Measurements from ENCODE around the gene THOC5. TPM values are rescaled to one million over a fixed set of nuclear protein-coding genes. Genes with fewer than 3 reads are reported as not detected.

THOC5 gene
- total RNA-seq, 1 donor from 2014 or later: 80.3 TPM

DNA sequence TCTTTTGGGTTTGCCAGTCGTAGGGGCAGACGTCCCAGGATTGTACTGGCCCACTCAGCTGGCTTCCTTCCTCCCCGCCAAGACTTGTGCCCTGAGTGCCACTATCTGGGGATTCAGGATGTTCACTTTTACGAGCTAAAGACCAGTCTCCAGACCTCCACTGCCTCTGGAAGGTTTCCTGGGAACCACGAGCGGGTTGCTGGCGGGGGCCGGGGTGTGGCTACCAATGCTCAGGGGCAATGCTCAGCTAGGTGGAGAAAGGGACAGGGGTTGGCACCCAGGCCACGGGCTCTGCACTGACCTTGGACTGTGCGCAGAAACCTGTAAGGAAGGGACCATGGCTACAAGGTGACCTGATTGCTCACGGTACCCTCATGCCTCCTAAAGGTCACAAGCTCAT is 71.3 kb downstream of the THOC5 start:
- Mint-ChIP-seq H3K4me3 (ENCODE audit: low read depth) (no peak overlapping the region), H3K27ac (no peak overlapping the region), H3K27me3 (peaks cover 45% of the 10 kb centered on the region), H3K36me3 (ENCODE audit: insufficient read depth) (peaks cover 2% of the 10 kb centered on the region), H3K9me3 (ENCODE audit: low read depth) (peaks cover 3% of the 10 kb centered on the region), H3K4me1 (ENCODE audit: low read depth) (peaks cover 13% of the 10 kb centered on the region)
- TF ChIP-seq, protein P1, sequence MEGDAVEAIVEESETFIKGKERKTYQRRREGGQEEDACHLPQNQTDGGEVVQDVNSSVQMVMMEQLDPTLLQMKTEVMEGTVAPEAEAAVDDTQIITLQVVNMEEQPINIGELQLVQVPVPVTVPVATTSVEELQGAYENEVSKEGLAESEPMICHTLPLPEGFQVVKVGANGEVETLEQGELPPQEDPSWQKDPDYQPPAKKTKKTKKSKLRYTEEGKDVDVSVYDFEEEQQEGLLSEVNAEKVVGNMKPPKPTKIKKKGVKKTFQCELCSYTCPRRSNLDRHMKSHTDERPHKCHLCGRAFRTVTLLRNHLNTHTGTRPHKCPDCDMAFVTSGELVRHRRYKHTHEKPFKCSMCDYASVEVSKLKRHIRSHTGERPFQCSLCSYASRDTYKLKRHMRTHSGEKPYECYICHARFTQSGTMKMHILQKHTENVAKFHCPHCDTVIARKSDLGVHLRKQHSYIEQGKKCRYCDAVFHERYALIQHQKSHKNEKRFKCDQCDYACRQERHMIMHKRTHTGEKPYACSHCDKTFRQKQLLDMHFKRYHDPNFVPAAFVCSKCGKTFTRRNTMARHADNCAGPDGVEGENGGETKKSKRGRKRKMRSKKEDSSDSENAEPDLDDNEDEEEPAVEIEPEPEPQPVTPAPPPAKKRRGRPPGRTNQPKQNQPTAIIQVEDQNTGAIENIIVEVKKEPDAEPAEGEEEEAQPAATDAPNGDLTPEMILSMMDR (IDR thresholded peaks at IDR 0.05; ENCODE audit: unreplicated experiment): no peak
- DNase-seq (ENCODE audit: low spot score, unreplicated experiment): no peak

DNA sequence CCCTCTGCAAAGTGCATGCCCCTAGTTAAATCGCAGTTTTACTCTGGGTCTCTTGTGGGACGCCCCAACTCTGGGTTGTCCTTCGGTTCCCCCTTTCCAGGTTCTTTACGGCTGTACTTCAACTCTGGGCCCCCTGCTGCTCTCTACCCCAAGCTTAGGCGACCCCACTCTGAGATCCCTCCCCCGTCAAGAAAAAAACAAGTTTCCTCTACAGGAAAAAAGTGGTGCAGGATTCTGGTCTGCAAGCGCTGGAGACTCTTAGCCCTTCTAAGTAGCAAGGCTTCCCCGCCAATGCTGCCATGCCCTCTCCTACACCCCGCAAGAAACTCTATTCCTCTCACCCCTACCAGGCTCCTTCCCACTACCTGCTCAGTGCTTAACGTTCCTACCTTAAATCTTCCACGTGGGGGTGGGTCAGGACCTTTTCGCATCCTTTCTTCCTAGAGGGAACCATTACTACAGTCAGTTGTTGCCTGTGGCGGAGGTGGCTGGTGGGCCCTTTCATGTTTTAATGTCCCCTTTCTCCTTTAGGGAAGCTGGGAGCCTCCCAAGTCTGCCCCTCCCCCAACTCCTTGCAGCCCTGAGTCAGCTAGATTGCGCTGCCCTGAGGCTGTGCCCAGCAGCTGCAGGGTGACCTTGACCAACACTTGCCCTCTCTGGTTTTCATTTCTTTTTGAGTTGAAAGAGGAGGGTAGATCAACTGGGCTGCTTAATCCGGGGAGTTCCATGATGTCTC is 72.1 kb downstream of the THOC5 start:
- Mint-ChIP-seq H3K9me3 (ENCODE audit: low read depth) (peaks cover 3% of the 10 kb centered on the region), H3K36me3 (ENCODE audit: insufficient read depth) (peaks cover 2% of the 10 kb centered on the region), H3K27ac (peak overlapping the region; percentile 69), H3K27me3 (peaks cover 53% of the 10 kb centered on the region), H3K4me1 (ENCODE audit: low read depth) (peaks cover 13% of the 10 kb centered on the region), H3K4me3 (ENCODE audit: low read depth) (peak overlapping the region; percentile 61)
- DNase-seq (ENCODE audit: low spot score, unreplicated experiment): no peak
- TF ChIP-seq, protein P1 (IDR thresholded peaks at IDR 0.05; ENCODE audit: unreplicated experiment): no peak

DNA sequence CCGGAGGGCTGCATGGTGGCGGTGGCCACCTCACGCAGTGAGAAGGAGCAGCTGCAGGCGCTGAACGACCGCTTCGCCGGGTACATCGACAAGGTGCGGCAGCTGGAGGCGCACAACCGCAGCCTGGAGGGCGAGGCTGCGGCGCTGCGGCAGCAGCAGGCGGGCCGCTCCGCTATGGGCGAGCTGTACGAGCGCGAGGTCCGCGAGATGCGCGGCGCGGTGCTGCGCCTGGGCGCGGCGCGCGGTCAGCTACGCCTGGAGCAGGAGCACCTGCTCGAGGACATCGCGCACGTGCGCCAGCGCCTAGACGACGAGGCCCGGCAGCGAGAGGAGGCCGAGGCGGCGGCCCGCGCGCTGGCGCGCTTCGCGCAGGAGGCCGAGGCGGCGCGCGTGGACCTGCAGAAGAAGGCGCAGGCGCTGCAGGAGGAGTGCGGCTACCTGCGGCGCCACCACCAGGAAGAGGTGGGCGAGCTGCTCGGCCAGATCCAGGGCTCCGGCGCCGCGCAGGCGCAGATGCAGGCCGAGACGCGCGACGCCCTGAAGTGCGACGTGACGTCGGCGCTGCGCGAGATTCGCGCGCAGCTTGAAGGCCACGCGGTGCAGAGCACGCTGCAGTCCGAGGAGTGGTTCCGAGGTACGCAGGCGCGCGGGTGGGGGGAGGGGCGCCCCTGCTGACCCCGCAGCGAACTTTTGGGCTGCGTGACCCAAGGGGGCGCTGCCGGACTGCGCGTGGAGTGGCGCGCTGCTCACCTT is 72.9 kb downstream of the THOC5 start:
- Mint-ChIP-seq H3K9me3 (ENCODE audit: low read depth) (peaks cover 3% of the 10 kb centered on the region), H3K36me3 (ENCODE audit: insufficient read depth) (peaks cover 2% of the 10 kb centered on the region), H3K4me3 (ENCODE audit: low read depth) (peak overlapping the region; percentile 61), H3K27ac (no peak overlapping the region), H3K27me3 (peaks cover 60% of the 10 kb centered on the region), H3K4me1 (ENCODE audit: low read depth) (peaks cover 13% of the 10 kb centered on the region)
- TF ChIP-seq, protein P1 (IDR thresholded peaks at IDR 0.05; ENCODE audit: unreplicated experiment): peak; percentile 37
- DNase-seq (ENCODE audit: low spot score, unreplicated experiment): no peak

DNA sequence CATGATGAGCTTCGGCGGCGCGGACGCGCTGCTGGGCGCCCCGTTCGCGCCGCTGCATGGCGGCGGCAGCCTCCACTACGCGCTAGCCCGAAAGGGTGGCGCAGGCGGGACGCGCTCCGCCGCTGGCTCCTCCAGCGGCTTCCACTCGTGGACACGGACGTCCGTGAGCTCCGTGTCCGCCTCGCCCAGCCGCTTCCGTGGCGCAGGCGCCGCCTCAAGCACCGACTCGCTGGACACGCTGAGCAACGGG is 73.4 kb downstream of the THOC5 start:
- Mint-ChIP-seq H3K9me3 (ENCODE audit: low read depth) (peaks cover 3% of the 10 kb centered on the region), H3K27me3 (peaks cover 66% of the 10 kb centered on the region), H3K4me1 (ENCODE audit: low read depth) (peaks cover 13% of the 10 kb centered on the region), H3K4me3 (ENCODE audit: low read depth) (no peak overlapping the region), H3K36me3 (ENCODE audit: insufficient read depth) (peaks cover 2% of the 10 kb centered on the region), H3K27ac (no peak overlapping the region)
- DNase-seq (ENCODE audit: low spot score, unreplicated experiment): no peak
- TF ChIP-seq, protein P1 (IDR thresholded peaks at IDR 0.05; ENCODE audit: unreplicated experiment): no peak

DNA sequence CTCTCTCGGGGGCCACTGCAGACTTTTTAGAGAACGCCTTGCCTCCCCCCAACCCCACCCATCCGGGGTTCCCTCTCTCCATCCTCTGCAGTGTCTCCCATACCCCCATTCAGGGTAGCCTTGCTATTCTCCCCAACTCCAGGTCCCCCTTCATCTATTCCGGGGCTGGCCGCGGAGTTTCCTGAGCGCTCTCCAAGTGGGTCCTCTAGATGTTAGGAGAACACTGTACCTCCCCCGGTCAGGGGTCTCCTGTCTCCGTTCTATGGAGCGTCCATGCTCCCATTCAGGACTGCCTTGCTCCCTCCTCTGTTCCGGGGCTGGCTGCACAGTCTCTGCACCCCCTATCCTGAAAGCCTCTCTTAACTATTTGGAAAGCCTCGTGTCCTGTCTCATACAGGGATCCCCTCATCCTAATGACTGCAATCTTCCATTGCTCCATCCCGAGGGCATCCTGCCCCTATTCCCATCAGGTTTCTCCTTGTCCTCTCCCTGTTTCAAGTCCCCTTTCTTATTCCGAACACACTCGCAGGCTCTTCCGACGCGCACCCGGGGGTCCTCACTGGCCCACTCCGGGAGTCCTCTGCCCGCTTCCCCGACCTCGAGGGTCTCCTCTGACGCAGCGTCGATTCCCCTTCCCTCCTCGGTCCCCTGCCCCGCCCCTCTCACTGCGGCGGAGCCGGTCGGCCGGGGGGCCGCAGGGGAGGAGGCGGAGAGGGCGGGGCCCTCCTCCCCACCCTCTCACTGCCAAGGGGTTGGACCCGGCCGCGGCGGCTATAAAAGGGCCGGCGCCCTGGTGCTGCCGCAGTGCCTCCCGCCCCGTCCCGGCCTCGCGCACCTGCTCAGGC is 73.9 kb downstream of the THOC5 start, which contains the start of gene NEFH:
Gene NEFH (plus strand): TSS at position 802 of the 845 bp plus-strand sequence. CDS start 45 bp downstream, outside the sequence.
- Mint-ChIP-seq H3K4me1 (ENCODE audit: low read depth) (peaks cover 13% of the 10 kb centered on the region), H3K27ac (no peak within 1 kb of the TSS), H3K36me3 (ENCODE audit: insufficient read depth) (peaks cover 2% of the 10 kb centered on the region), H3K4me3 (ENCODE audit: low read depth) (peak within 1 kb of the TSS; percentile 34), H3K27me3 (peaks cover 67% of the 10 kb centered on the region), H3K9me3 (ENCODE audit: low read depth) (peaks cover 3% of the 10 kb centered on the region)
- TF ChIP-seq, protein P1 (IDR thresholded peaks at IDR 0.05; ENCODE audit: unreplicated experiment): no peak
- no peak for DNase-seq (ENCODE audit: low spot score, unreplicated experiment)
